Thoracic aorta (tissue), 2 donors: ENCODE results near the gene RFTN1. TPM values are rescaled to one million over a fixed set of nuclear protein-coding genes. Genes with fewer than 3 reads are reported as not detected.

Source experiments
- ATAC-seq: fragments of 150-250 bp; one replicate; pipeline ENCODE4 v1.8.0; 2017; ENCODE audit warnings: low read depth; ENCODE audit not compliant: insufficient number of reproducible peaks, low FRiP score
- DNase-seq: peaks from one replicate; pipeline ENCODE4 v3.0.0-alpha.2; 2020; ENCODE audit warnings: low spot score
- H3K27ac ChIP-seq, 2 donors: fragments of 200-600 bp; sonication (generic); 1 replicate in 1 of 2; 2 replicates in 1 of 2; pipeline ENCODE4 v1.5.1; 2016; ENCODE audit warnings: mild to moderate bottlenecking in 2 of 2, moderate library complexity in 2 of 2
- H3K27me3 ChIP-seq: fragments of 200-600 bp; sonication (generic); replicated peaks from 2 replicates; pipeline ENCODE4 v1.6.0; 2016; ENCODE audit warnings: mild to moderate bottlenecking; ENCODE audit not compliant: insufficient read depth
- H3K36me3 ChIP-seq: fragments of 200-600 bp; sonication (generic); one replicate; pipeline ENCODE4 v1.5.1; 2016
- H3K4me1 ChIP-seq, 2 donors: fragments of 200-600 bp; sonication (generic); 1 replicate in 1 of 2; 2 replicates in 1 of 2; pipeline versions ENCODE4 v1.5.1 to v1.6.0; 2016; ENCODE audit warnings: low read depth in 2 of 2, mild to moderate bottlenecking in 1 of 2; ENCODE audit not compliant: control insufficient read depth in 1 of 2
- H3K4me3 ChIP-seq: fragments of 200-600 bp; sonication (generic); 2 replicates; pipeline ENCODE4 v1.5.1; 2016; ENCODE audit warnings: mild to moderate bottlenecking
- H3K9me3 ChIP-seq: fragments of 200-600 bp; sonication (generic); 2 replicates; pipeline ENCODE4 v1.5.1; 2016
- total RNA-seq, 2 donors: library from RNA; depleted of rRNA; stranded (reverse); fragments of >200 nt; gene quantifications; one replicate each; pipeline versions ENCODE4 v1.1.0 to v1.2.3, GENCODE V29; 2016
- TF ChIP-seq, protein P1 (sequence below): fragments of 200-600 bp; sonication (generic); IDR thresholded peaks from one replicate; pipeline ENCODE4 v1.5.1; 2019; ENCODE audit warnings: antibody characterized with exemption

The RFTN1 gene
- total RNA-seq, 2 donors from 2014 or later: 69.7 to 108 TPM

DNA sequence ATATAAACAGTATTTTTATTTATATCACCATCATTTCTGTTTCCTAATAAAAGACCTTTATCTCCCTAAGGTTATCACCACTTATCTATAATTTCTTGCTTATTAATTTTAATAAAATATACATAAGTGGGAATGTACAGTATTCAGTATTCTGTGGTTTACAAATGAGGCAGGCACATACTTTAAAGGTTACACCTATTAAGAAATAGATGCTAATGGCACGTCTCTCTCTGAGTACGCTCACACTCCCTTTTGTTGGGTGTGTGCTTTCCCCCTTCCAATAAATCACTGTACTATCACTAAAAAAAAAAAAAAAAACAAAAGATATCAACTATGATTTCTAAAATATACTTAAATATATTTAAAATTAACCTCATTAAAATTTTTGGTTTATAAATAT is 239.6 kb downstream of the RFTN1 start:
- H3K36me3 ChIP-seq: peaks cover 3% of the 10 kb centered on the region
- H3K4me1 ChIP-seq: no peaks in the 10 kb centered on the region
- H3K27me3 ChIP-seq: no peaks in the 10 kb centered on the region
- H3K9me3 ChIP-seq: no peaks in the 10 kb centered on the region
- DNase-seq: no peak
- ATAC-seq: no peak
- H3K27ac ChIP-seq: no peak overlapping the region
- H3K4me3 ChIP-seq: no peak overlapping the region
- TF ChIP-seq, protein P1, sequence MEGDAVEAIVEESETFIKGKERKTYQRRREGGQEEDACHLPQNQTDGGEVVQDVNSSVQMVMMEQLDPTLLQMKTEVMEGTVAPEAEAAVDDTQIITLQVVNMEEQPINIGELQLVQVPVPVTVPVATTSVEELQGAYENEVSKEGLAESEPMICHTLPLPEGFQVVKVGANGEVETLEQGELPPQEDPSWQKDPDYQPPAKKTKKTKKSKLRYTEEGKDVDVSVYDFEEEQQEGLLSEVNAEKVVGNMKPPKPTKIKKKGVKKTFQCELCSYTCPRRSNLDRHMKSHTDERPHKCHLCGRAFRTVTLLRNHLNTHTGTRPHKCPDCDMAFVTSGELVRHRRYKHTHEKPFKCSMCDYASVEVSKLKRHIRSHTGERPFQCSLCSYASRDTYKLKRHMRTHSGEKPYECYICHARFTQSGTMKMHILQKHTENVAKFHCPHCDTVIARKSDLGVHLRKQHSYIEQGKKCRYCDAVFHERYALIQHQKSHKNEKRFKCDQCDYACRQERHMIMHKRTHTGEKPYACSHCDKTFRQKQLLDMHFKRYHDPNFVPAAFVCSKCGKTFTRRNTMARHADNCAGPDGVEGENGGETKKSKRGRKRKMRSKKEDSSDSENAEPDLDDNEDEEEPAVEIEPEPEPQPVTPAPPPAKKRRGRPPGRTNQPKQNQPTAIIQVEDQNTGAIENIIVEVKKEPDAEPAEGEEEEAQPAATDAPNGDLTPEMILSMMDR: no peak

DNA sequence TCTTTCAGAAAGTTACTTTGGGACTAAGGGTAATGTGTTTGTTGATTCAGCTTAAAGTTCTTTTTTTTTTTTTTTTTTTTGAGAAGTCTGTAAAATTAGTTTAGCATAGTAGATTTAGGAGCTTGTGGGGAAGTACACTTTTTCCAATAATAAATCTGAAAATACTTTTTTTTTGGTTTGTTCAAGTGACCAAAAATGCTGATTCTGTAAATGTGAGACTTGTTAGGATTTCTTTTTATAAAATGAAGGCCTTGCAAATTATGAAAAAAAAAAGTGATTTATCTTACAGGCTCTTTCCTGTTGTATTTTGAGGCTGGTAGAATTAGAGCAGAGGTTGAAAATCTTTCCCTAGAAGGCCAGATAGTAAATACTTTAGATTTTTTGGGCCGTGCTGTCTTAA is 240.9 kb downstream of the RFTN1 start:
- ATAC-seq: no peak
- H3K9me3 ChIP-seq: no peaks in the 10 kb centered on the region
- H3K4me1 ChIP-seq: peaks cover 0 to 5% of the 10 kb centered on the region in 2 donors
- no peak overlapping the region for H3K27ac ChIP-seq
- DNase-seq: no peak
- H3K27me3 ChIP-seq: no peaks in the 10 kb centered on the region
- TF ChIP-seq, protein P1: no peak
- H3K36me3 ChIP-seq: peaks cover 3% of the 10 kb centered on the region
- no peak overlapping the region for H3K4me3 ChIP-seq

DNA sequence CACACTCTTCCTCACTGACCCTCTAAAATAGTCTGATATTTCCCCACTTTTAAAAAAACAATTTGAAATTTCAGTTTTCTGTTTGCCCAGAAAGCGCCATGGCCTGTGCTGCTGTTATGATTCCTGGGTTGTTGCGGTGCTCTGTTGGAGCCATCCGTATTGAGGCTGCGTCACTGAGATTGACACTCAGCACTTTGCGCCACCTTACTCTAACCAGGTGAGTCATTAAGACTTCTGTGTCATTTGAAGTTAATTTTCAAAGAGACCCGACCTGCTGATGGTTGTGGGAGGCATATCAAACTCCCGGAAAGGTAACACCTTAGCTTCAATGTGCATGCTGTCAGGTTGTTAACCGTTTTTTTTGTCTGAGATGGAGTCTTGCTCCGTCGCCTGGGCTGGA is 242.6 kb downstream of the RFTN1 start:
- TF ChIP-seq, protein P1: no peak
- H3K27me3 ChIP-seq: no peaks in the 10 kb centered on the region
- peaks cover 3% of the 10 kb centered on the region for H3K36me3 ChIP-seq
- H3K4me1 ChIP-seq: peaks cover 2 to 8% of the 10 kb centered on the region in 2 donors
- H3K4me3 ChIP-seq: no peak overlapping the region
- H3K27ac ChIP-seq: no peak overlapping the region
- no peak for ATAC-seq
- no peak for DNase-seq
- H3K9me3 ChIP-seq: no peaks in the 10 kb centered on the region

DNA sequence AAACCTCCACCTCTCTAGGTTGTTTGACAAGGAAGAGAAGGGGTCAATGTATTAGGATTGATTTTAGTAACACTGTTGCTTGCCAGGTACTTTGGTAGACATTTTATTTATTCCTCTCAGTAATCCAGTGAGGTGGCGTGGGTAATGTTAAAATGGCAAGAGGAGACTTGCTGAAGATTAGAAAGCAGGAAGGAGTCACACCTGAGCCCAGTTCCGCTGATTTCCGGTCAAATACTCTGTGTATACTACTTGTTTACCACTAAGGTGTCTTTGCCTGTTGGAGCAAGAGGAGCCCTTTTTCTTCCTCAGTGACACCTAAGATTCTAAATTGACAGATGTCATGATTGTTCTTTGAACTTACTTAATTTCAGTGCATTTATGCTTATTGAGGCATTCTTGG is 246.8 kb downstream of the RFTN1 start:
- H3K4me1 ChIP-seq: peaks cover 16 to 30% of the 10 kb centered on the region in 2 donors
- H3K36me3 ChIP-seq: no peaks in the 10 kb centered on the region
- DNase-seq (no peak), ATAC-seq (no peak)
- H3K27ac ChIP-seq: no peak overlapping the region
- TF ChIP-seq, protein P1: no peak
- H3K4me3 ChIP-seq: no peak overlapping the region
- H3K9me3 ChIP-seq: no peaks in the 10 kb centered on the region
- no peaks in the 10 kb centered on the region for H3K27me3 ChIP-seq

Other genes starting within 250 kb of the RFTN1 start
- 10 to 100 TPM; 14.4 to 29.3 TPM for gene DPH3, start 248.8 kb downstream of the RFTN1 start, total RNA-seq
- 1 to 10 TPM; 6.8 to 7.9 TPM for gene OXNAD1, start 248.5 kb downstream of the RFTN1 start, total RNA-seq
- gene DAZL, start 91.7 kb upstream of the RFTN1 start, total RNA-seq: not detected